ENCODE measurements around the gene CLPSL2. TPM values are rescaled to one million over a fixed set of nuclear protein-coding genes. Genes with fewer than 3 reads are reported as not detected.
A peak's percentile ranks its signal among the peaks of the same experiment; 100 is the strongest.
"Not testable (repeated sequence)": the region's sequence is repeated elsewhere in the genome, so short reads cannot be mapped to it uniquely, and the experiment has no call there.

CLPSL2 gene
- total RNA-seq, 1 donor from 2014 or later: not detected

- H3K27ac Mint-ChIP-seq (ENCODE audit: unreplicated experiment): no peak overlapping the region
- no peak for DNase-seq (ENCODE audit: low spot score)
- H3K36me3 Mint-ChIP-seq (ENCODE audit: low read depth, unreplicated experiment): peaks cover 6% of the 10 kb centered on the region
- H3K9me3 Mint-ChIP-seq (ENCODE audit: unreplicated experiment): no peaks in the 10 kb centered on the region
- H3K4me1 Mint-ChIP-seq (ENCODE audit: unreplicated experiment): peaks cover 19% of the 10 kb centered on the region
- TF ChIP-seq CTCF (IDR thresholded peaks at IDR 0.05; ENCODE audit: unreplicated experiment): no peak
- peaks cover 27% of the 10 kb centered on the region for H3K27me3 Mint-ChIP-seq (ENCODE audit: unreplicated experiment)
- H3K4me3 Mint-ChIP-seq (ENCODE audit: unreplicated experiment): peak overlapping the region; percentile 20
Measured at GRCh38 chr6:35729722-35730121, 46.7 kb upstream of the CLPSL2 start.

- peak overlapping the region; percentile 89 for H3K4me3 Mint-ChIP-seq (ENCODE audit: unreplicated experiment)
- H3K27ac Mint-ChIP-seq (ENCODE audit: unreplicated experiment): no peak overlapping the region
- no peak for TF ChIP-seq CTCF (IDR thresholded peaks at IDR 0.05; ENCODE audit: unreplicated experiment)
- no peak for DNase-seq (ENCODE audit: low spot score)
- peaks cover 19% of the 10 kb centered on the region for H3K4me1 Mint-ChIP-seq (ENCODE audit: unreplicated experiment)
- H3K9me3 Mint-ChIP-seq (ENCODE audit: unreplicated experiment): no peaks in the 10 kb centered on the region
- peaks cover 26% of the 10 kb centered on the region for H3K27me3 Mint-ChIP-seq (ENCODE audit: unreplicated experiment)
- peaks cover 6% of the 10 kb centered on the region for H3K36me3 Mint-ChIP-seq (ENCODE audit: low read depth, unreplicated experiment)
Measured at GRCh38 chr6:35730745-35731413, 45.5 kb upstream of the CLPSL2 start.

GRCh38 chr6:35731414-35731735 is 45.0 kb upstream of the CLPSL2 start:
- Mint-ChIP-seq H3K27me3 (ENCODE audit: unreplicated experiment) (peaks cover 21% of the 10 kb centered on the region), H3K4me1 (ENCODE audit: unreplicated experiment) (peaks cover 19% of the 10 kb centered on the region), H3K4me3 (ENCODE audit: unreplicated experiment) (peak overlapping the region; percentile 89), H3K36me3 (ENCODE audit: low read depth, unreplicated experiment) (peaks cover 6% of the 10 kb centered on the region), H3K9me3 (ENCODE audit: unreplicated experiment) (no peaks in the 10 kb centered on the region), H3K27ac (ENCODE audit: unreplicated experiment) (no peak overlapping the region)
- TF ChIP-seq CTCF (IDR thresholded peaks at IDR 0.05; ENCODE audit: unreplicated experiment): no peak
- DNase-seq (ENCODE audit: low spot score): peak; percentile 86

- Mint-ChIP-seq H3K27me3 (ENCODE audit: unreplicated experiment) (peaks cover 19% of the 10 kb centered on the region), H3K9me3 (ENCODE audit: unreplicated experiment) (no peaks in the 10 kb centered on the region), H3K4me1 (ENCODE audit: unreplicated experiment) (peaks cover 16% of the 10 kb centered on the region), H3K4me3 (ENCODE audit: unreplicated experiment) (peak overlapping the region; percentile 91), H3K36me3 (ENCODE audit: low read depth, unreplicated experiment) (peaks cover 6% of the 10 kb centered on the region), H3K27ac (ENCODE audit: unreplicated experiment) (peak overlapping the region; percentile 82)
- TF ChIP-seq CTCF (IDR thresholded peaks at IDR 0.05; ENCODE audit: unreplicated experiment): no peak
- peak; percentile 76 for DNase-seq (ENCODE audit: low spot score)
Measured at GRCh38 chr6:35731736-35732532, 44.5 kb upstream of the CLPSL2 start.

GRCh38 chr6:35733633-35734032 is 42.8 kb upstream of the CLPSL2 start:
- DNase-seq (ENCODE audit: low spot score): no peak
- H3K9me3 Mint-ChIP-seq (ENCODE audit: unreplicated experiment): no peaks in the 10 kb centered on the region
- H3K4me3 Mint-ChIP-seq (ENCODE audit: unreplicated experiment): no peak overlapping the region
- H3K4me1 Mint-ChIP-seq (ENCODE audit: unreplicated experiment): peaks cover 7% of the 10 kb centered on the region
- peaks cover 6% of the 10 kb centered on the region for H3K36me3 Mint-ChIP-seq (ENCODE audit: low read depth, unreplicated experiment)
- H3K27ac Mint-ChIP-seq (ENCODE audit: unreplicated experiment): no peak overlapping the region
- no peak for TF ChIP-seq CTCF (IDR thresholded peaks at IDR 0.05; ENCODE audit: unreplicated experiment)
- peaks cover 14% of the 10 kb centered on the region for H3K27me3 Mint-ChIP-seq (ENCODE audit: unreplicated experiment)

GRCh38 chr6:35734319-35734718 is 42.1 kb upstream of the CLPSL2 start:
- H3K4me1 Mint-ChIP-seq (ENCODE audit: unreplicated experiment); H3K9me3 Mint-ChIP-seq (ENCODE audit: unreplicated experiment): not testable (repeated sequence)

More at GRCh38 chr6:35734319-35734718, 42.1 kb upstream of the CLPSL2 start:
- H3K36me3 Mint-ChIP-seq (ENCODE audit: low read depth, unreplicated experiment); DNase-seq (ENCODE audit: low spot score); H3K27ac Mint-ChIP-seq (ENCODE audit: unreplicated experiment); H3K4me3 Mint-ChIP-seq (ENCODE audit: unreplicated experiment): not testable (repeated sequence)
- peaks cover 12% of the 10 kb centered on the region for H3K27me3 Mint-ChIP-seq (ENCODE audit: unreplicated experiment)

All from endothelial cell (in vitro differentiated cells).